ENCODE measurements around the gene MYF5.
A peak's percentile ranks its signal among the peaks of the same experiment; 100 is the strongest.
"Not testable (repeated sequence)": the region's sequence is repeated elsewhere in the genome, so short reads cannot be mapped to it uniquely, and the experiment has no call there.

DNA sequence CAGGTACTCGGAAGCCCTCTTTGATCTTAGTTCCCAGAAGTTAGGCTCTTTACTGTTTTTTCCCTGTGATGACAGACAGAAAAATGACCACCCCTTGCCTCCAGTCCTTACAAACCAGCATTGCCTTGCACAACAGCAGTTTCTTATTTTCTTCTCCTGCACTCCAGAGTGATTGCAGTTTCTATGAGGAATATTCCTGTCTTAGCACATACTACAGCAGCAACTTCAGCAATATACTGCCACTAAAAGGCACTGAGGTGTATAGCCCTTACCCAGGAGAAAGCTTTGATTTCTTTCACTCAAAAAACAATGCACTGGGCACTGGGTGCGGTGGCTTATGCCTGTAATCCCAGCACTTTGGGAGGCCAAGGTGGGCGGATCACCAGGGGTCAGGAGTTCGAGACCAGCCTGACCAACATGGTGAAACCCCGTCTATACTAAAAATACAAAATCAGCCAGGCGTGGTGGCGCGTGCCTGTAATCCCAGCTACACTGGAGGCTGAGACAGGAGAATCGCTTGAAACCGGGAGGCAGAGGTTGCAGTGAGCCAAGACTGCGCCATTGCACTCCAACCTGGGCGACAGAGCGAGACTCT lies 40.6 kb upstream of the MYF5 start:
- TF ChIP-seq, protein P1, sequence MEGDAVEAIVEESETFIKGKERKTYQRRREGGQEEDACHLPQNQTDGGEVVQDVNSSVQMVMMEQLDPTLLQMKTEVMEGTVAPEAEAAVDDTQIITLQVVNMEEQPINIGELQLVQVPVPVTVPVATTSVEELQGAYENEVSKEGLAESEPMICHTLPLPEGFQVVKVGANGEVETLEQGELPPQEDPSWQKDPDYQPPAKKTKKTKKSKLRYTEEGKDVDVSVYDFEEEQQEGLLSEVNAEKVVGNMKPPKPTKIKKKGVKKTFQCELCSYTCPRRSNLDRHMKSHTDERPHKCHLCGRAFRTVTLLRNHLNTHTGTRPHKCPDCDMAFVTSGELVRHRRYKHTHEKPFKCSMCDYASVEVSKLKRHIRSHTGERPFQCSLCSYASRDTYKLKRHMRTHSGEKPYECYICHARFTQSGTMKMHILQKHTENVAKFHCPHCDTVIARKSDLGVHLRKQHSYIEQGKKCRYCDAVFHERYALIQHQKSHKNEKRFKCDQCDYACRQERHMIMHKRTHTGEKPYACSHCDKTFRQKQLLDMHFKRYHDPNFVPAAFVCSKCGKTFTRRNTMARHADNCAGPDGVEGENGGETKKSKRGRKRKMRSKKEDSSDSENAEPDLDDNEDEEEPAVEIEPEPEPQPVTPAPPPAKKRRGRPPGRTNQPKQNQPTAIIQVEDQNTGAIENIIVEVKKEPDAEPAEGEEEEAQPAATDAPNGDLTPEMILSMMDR (IDR thresholded peaks at IDR 0.05), result 0 out of 2 replicates have a peak, but pooled peaks have one; percentile 7
- not testable (repeated sequence) for TF ChIP-seq ZFX (IDR thresholded peaks at IDR 0.05; ENCODE audit: borderline replicate concordance)
